Fibroblast of lung (primary cell): ENCODE data around the gene NR3C2. TPM values are rescaled to one million over a fixed set of nuclear protein-coding genes. Genes with fewer than 3 reads are reported as not detected.
A peak's percentile ranks its signal among the peaks of the same experiment; 100 is the strongest.

Experiments
- DNase-seq, 2 donors: peaks; one replicate each; pipeline versions ENCODE4 v3.0.0 to v3.0.0-alpha.2; 2010; ENCODE audit warnings: low read depth in 2 of 2
- H2AFZ ChIP-seq: 2 replicates; pipeline ENCODE4 v1.5.1; 2012; ENCODE audit warnings: low read length, control low read depth, inconsistent platforms
- H3K27ac ChIP-seq: 2 replicates; pipeline ENCODE4 v1.5.1; 2011; ENCODE audit warnings: low read length, control low read depth; ENCODE audit not compliant: insufficient read depth
- H3K27me3 ChIP-seq: 2 replicates; pipeline ENCODE4 v1.5.1; 2011; ENCODE audit warnings: mild to moderate bottlenecking, low read length; ENCODE audit not compliant: control insufficient read depth, insufficient read depth
- H3K36me3 ChIP-seq: 2 replicates; pipeline ENCODE4 v1.5.1; 2011; ENCODE audit warnings: low read length; ENCODE audit not compliant: control insufficient read depth, insufficient read depth
- H3K4me1 ChIP-seq: 2 replicates; pipeline ENCODE4 v1.5.1; 2011; ENCODE audit warnings: low read length; ENCODE audit not compliant: control insufficient read depth, insufficient read depth; ENCODE audit errors: extremely low read depth
- H3K4me2 ChIP-seq: 2 replicates; pipeline ENCODE4 v1.5.1; 2011; ENCODE audit warnings: low read length, control low read depth; ENCODE audit not compliant: insufficient read depth; ENCODE audit errors: extremely low read depth
- H3K4me3 ChIP-seq, 4 experiments: fragments of 200-600 bp in 1 of 4; sonication (generic) in 1 of 4; replicated peaks in 1 of 4; 2 replicates each; pipeline ENCODE4 v1.5.1; 2011 to 2016; ENCODE audit warnings: low read length in 4 of 4, low read depth in 3 of 4, mild to moderate bottlenecking in 3 of 4, control low read depth in 2 of 4, inconsistent platforms in 1 of 4, mixed read lengths in 1 of 4; ENCODE audit not compliant: insufficient read depth in 1 of 4; ENCODE audit errors: control extremely low read depth in 1 of 4
- H3K79me2 ChIP-seq: 2 replicates; pipeline ENCODE4 v1.5.1; 2012; ENCODE audit warnings: mild to moderate bottlenecking, low read length, inconsistent platforms; ENCODE audit not compliant: control insufficient read depth, insufficient read depth
- H3K9ac ChIP-seq: 2 replicates; pipeline ENCODE4 v1.5.1; 2011; ENCODE audit warnings: mild to moderate bottlenecking, low read length, control low read depth; ENCODE audit not compliant: insufficient read depth
- H3K9me3 ChIP-seq: 2 replicates; pipeline ENCODE4 v1.5.1; 2012; ENCODE audit warnings: low read depth, low read length; ENCODE audit not compliant: control insufficient read depth, insufficient read depth
- H4K20me1 ChIP-seq: 2 replicates; pipeline ENCODE4 v1.5.1; 2011; ENCODE audit warnings: low read length; ENCODE audit not compliant: control insufficient read depth, insufficient read depth; ENCODE audit errors: extremely low read depth
- EZH2 ChIP-seq: IDR thresholded peaks from 2 replicates; pipeline ENCODE4 v1.5.1; 2012; ENCODE audit warnings: low read length, control low read depth, mild to moderate bottlenecking; ENCODE audit errors: missing control alignments
- polyA plus RNA-seq, 2 donors: library from polyadenylated mRNA; depleted of rRNA in 1 of 2; stranded (reverse) in 1 of 2; unstranded in 1 of 2; fragments of >200 nt; gene quantifications; 2 replicates each; pipeline ENCODE4 v1.2.1, GENCODE V29; 2011 to 2012; ENCODE audit warnings: missing spikeins in 1 of 2
- total RNA-seq: library from RNA; depleted of rRNA; stranded (reverse); fragments of >200 nt; gene quantifications from 2 replicates; pipeline ENCODE4 v1.2.1, GENCODE V29; 2014
- TF ChIP-seq, protein P1 (sequence below), 2 donors: IDR thresholded peaks in 1 of 2; conservative IDR thresholded peaks in 1 of 2; 1 replicate in 1 of 2; 2 replicates in 1 of 2; pipeline ENCODE4 v1.5.1; 2011 to 2012; ENCODE audit warnings: low read length in 2 of 2, control low read depth in 1 of 2, inconsistent platforms in 1 of 2, low read depth in 1 of 2, mild to moderate bottlenecking in 1 of 2

The NR3C2 gene
- total and polyA plus RNA-seq, 2 donors (not counting 1 experiment from before 2014, with no cell fraction given) = 1.9 to 7.4 TPM

GRCh38 chr4:148222991-148223660, 219.1 kb downstream of the NR3C2 start:
- H2AFZ ChIP-seq = no peak overlapping the region
- no peak for DNase-seq
- H3K4me1 ChIP-seq = no peaks in the 10 kb centered on the region
- H3K4me2 ChIP-seq = no peak overlapping the region
- no peaks in the 10 kb centered on the region for H4K20me1 ChIP-seq
- H3K79me2 ChIP-seq = no peaks in the 10 kb centered on the region
- H3K27me3 ChIP-seq = no peaks in the 10 kb centered on the region
- TF ChIP-seq, protein P1, sequence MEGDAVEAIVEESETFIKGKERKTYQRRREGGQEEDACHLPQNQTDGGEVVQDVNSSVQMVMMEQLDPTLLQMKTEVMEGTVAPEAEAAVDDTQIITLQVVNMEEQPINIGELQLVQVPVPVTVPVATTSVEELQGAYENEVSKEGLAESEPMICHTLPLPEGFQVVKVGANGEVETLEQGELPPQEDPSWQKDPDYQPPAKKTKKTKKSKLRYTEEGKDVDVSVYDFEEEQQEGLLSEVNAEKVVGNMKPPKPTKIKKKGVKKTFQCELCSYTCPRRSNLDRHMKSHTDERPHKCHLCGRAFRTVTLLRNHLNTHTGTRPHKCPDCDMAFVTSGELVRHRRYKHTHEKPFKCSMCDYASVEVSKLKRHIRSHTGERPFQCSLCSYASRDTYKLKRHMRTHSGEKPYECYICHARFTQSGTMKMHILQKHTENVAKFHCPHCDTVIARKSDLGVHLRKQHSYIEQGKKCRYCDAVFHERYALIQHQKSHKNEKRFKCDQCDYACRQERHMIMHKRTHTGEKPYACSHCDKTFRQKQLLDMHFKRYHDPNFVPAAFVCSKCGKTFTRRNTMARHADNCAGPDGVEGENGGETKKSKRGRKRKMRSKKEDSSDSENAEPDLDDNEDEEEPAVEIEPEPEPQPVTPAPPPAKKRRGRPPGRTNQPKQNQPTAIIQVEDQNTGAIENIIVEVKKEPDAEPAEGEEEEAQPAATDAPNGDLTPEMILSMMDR (conservative IDR thresholded peaks at IDR 0.05 in 1 of 2, IDR thresholded peaks at IDR 0.05 in 1 of 2; ENCODE audit: low read depth in 1 of 2, low read length in 2 of 2) = no peak
- no peak for TF ChIP-seq EZH2
- no peaks in the 10 kb centered on the region for H3K9me3 ChIP-seq
- no peaks in the 10 kb centered on the region for H3K36me3 ChIP-seq
- H3K4me3 ChIP-seq = no peak overlapping the region
- H3K9ac ChIP-seq = no peak overlapping the region
- H3K27ac ChIP-seq = no peak overlapping the region

GRCh38 chr4:148216866-148217814, 225.1 kb downstream of the NR3C2 start:
- no peaks in the 10 kb centered on the region for H3K9me3 ChIP-seq
- H3K36me3 ChIP-seq = no peaks in the 10 kb centered on the region
- H3K9ac ChIP-seq = no peak overlapping the region
- TF ChIP-seq, protein P1 (conservative IDR thresholded peaks at IDR 0.05 in 1 of 2, IDR thresholded peaks at IDR 0.05 in 1 of 2; ENCODE audit: low read depth in 1 of 2, low read length in 2 of 2) = no peak
- TF ChIP-seq EZH2 = no peak
- H2AFZ ChIP-seq = peak overlapping the region; percentile 38
- DNase-seq = peak; percentile 3 to 34
- H3K79me2 ChIP-seq = no peaks in the 10 kb centered on the region
- no peaks in the 10 kb centered on the region for H3K27me3 ChIP-seq
- H3K4me2 ChIP-seq = peak overlapping the region; percentile 78
- no peaks in the 10 kb centered on the region for H3K4me1 ChIP-seq
- H4K20me1 ChIP-seq = no peaks in the 10 kb centered on the region
- peak overlapping the region in 3 of 4 experiments; percentile 12 to 23 (median 22) for H3K4me3 ChIP-seq
- H3K27ac ChIP-seq = no peak overlapping the region

GRCh38 chr4:148216321-148216720, 225.9 kb downstream of the NR3C2 start:
- H3K9me3 ChIP-seq = no peaks in the 10 kb centered on the region
- TF ChIP-seq, protein P1 (conservative IDR thresholded peaks at IDR 0.05 in 1 of 2, IDR thresholded peaks at IDR 0.05 in 1 of 2; ENCODE audit: low read depth in 1 of 2, low read length in 2 of 2) = no peak
- no peak for TF ChIP-seq EZH2
- H3K9ac ChIP-seq = no peak overlapping the region
- no peak overlapping the region for H2AFZ ChIP-seq
- no peak overlapping the region for H3K4me3 ChIP-seq
- H3K27ac ChIP-seq = no peak overlapping the region
- DNase-seq = no peak
- H4K20me1 ChIP-seq = no peaks in the 10 kb centered on the region
- H3K79me2 ChIP-seq = no peaks in the 10 kb centered on the region
- no peaks in the 10 kb centered on the region for H3K4me1 ChIP-seq
- no peaks in the 10 kb centered on the region for H3K36me3 ChIP-seq
- peak overlapping the region; percentile 78 for H3K4me2 ChIP-seq
- no peaks in the 10 kb centered on the region for H3K27me3 ChIP-seq
